Measurements from ENCODE around the gene RALA.

RALA gene

GRCh38 chr7:39695852-39696586 is 72.6 kb downstream of the RALA start:
- TF ChIP-seq, protein P1, sequence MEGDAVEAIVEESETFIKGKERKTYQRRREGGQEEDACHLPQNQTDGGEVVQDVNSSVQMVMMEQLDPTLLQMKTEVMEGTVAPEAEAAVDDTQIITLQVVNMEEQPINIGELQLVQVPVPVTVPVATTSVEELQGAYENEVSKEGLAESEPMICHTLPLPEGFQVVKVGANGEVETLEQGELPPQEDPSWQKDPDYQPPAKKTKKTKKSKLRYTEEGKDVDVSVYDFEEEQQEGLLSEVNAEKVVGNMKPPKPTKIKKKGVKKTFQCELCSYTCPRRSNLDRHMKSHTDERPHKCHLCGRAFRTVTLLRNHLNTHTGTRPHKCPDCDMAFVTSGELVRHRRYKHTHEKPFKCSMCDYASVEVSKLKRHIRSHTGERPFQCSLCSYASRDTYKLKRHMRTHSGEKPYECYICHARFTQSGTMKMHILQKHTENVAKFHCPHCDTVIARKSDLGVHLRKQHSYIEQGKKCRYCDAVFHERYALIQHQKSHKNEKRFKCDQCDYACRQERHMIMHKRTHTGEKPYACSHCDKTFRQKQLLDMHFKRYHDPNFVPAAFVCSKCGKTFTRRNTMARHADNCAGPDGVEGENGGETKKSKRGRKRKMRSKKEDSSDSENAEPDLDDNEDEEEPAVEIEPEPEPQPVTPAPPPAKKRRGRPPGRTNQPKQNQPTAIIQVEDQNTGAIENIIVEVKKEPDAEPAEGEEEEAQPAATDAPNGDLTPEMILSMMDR (IDR thresholded peaks at IDR 0.05; ENCODE audit: borderline replicate concordance, control extremely low read depth, extremely low read depth, insufficient read depth, missing control alignments), result no peak
- in situ Hi-C loops (cut with MboI; ENCODE audit: low sequenced_read_pairs, unreplicated experiment), result no loop called here
- no peak for DNase-seq (ENCODE audit: low spot score)

DNA sequence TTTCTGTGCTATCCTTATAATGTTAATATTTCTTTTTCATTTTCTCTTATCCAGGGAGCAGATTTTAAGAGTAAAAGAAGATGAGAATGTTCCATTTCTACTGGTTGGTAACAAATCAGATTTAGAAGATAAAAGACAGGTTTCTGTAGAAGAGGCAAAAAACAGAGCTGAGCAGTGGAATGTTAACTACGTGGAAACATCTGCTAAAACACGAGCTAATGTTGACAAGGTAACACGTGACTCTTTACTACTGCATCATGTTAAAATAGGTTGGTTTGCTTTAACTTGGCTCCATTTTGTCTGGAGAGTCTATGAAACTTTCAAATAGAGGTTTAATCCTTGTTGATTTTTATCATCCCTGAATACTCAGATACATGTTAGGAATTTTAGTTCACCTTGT is 73.3 kb downstream of the RALA start:
- TF ChIP-seq, protein P1 (IDR thresholded peaks at IDR 0.05; ENCODE audit: borderline replicate concordance, control extremely low read depth, extremely low read depth, insufficient read depth, missing control alignments), result no peak
- in situ Hi-C loops (cut with MboI; ENCODE audit: low sequenced_read_pairs, unreplicated experiment), result no loop called here
- no peak for DNase-seq (ENCODE audit: low spot score)

DNA sequence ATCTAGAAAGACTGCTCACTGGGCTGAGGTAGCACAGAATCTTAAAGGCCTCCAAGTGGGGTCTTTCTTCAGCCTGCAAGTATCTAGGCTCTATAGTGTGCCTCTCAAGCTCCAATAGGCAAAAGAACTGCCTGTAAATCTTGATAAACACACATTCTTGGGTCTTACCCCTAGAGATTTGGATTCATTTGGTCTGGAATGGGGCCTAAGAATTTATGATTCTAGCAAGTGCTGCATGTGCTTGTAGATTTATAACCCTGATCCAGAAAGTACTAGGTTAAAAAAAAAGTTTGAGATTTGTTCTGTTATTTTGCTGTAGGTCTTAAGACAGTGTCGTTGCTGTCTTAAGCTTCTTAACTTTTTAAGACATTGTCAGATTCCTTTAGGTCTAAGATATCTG is 74.1 kb downstream of the RALA start:
- in situ Hi-C loops (cut with MboI; ENCODE audit: low sequenced_read_pairs, unreplicated experiment), result no loop called here
- TF ChIP-seq, protein P1 (IDR thresholded peaks at IDR 0.05; ENCODE audit: borderline replicate concordance, control extremely low read depth, extremely low read depth, insufficient read depth, missing control alignments), result no peak

GRCh38 chr7:39700165-39700564 is 76.8 kb downstream of the RALA start:
- TF ChIP-seq, protein P1 (IDR thresholded peaks at IDR 0.05; ENCODE audit: borderline replicate concordance, control extremely low read depth, extremely low read depth, insufficient read depth, missing control alignments), result no peak
- in situ Hi-C loops (cut with MboI; ENCODE audit: low sequenced_read_pairs, unreplicated experiment), result no loop called here
- no peak for DNase-seq (ENCODE audit: low spot score)

More for the DNA sequence above, 74.1 kb downstream of the RALA start:
- no peak for DNase-seq (ENCODE audit: low spot score)

DNA sequence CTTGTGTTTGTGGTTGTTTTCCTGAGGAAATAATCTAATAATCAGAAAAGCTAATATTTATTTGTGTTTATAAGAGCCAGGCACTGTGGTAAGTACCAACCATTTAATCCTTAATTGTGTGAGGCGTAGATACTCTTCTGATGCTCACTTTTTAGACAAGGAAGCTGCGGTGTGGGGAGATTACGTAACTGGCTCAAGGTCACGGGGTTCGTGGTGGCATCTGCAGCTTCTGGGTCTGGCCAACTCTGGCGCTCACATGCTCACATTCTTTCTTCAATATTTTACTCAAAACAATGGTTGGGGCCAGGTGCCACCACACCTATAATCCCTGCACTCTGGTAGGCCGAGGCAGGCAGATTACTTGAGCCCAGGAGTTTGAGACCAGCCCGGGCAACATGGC is 77.6 kb downstream of the RALA start:
- in situ Hi-C loops (cut with MboI; ENCODE audit: low sequenced_read_pairs, unreplicated experiment), result no loop called here
- TF ChIP-seq, protein P1 (IDR thresholded peaks at IDR 0.05; ENCODE audit: borderline replicate concordance, control extremely low read depth, extremely low read depth, insufficient read depth, missing control alignments), result no peak
- DNase-seq (ENCODE audit: low spot score), result no peak

GRCh38 chr7:39702133-39702532 is 78.8 kb downstream of the RALA start:
- in situ Hi-C loops (cut with MboI; ENCODE audit: low sequenced_read_pairs, unreplicated experiment), result no loop called here
- no peak for DNase-seq (ENCODE audit: low spot score)
- TF ChIP-seq, protein P1 (IDR thresholded peaks at IDR 0.05; ENCODE audit: borderline replicate concordance, control extremely low read depth, extremely low read depth, insufficient read depth, missing control alignments), result no peak

Data from GM13976 (cell line).